ENCODE results near the gene SZT2.
A peak's percentile ranks its signal among the peaks of the same experiment; 100 is the strongest.

Gene SZT2

GRCh38 chr1:43354936-43355335 lies 34.8 kb upstream of the SZT2 start:
- no peak for TF ChIP-seq ESRRG (CRISPR knock-in tag; IDR thresholded peaks at IDR 0.05)
- no peak for TF ChIP-seq CSRNP3 (CRISPR knock-in tag; IDR thresholded peaks at IDR 0.05)
- TF ChIP-seq PPARA (CRISPR knock-in tag; IDR thresholded peaks at IDR 0.05; ENCODE audit: borderline replicate concordance) = no peak
- no peak for TF ChIP-seq SNAI2 (CRISPR knock-in tag; IDR thresholded peaks at IDR 0.05)
- TF ChIP-seq POU6F1 (CRISPR knock-in tag; IDR thresholded peaks at IDR 0.05; ENCODE audit: borderline replicate concordance, low read depth) = no peak
- no peak for ATAC-seq

- TF ChIP-seq TSHZ2 (CRISPR knock-in tag; IDR thresholded peaks at IDR 0.05) = no peak
- no peak for TF ChIP-seq TOX (CRISPR knock-in tag; IDR thresholded peaks at IDR 0.05; ENCODE audit: borderline replicate concordance)
- no peak for TF ChIP-seq ZFP3 (CRISPR knock-in tag; IDR thresholded peaks at IDR 0.05)
- TF ChIP-seq CSRNP3 (CRISPR knock-in tag; IDR thresholded peaks at IDR 0.05) = no peak
- TF ChIP-seq ZNF565 (CRISPR knock-in tag; conservative IDR thresholded peaks at IDR 0.05; ENCODE audit: low read depth) = no peak
- no peak for TF ChIP-seq PPARA (CRISPR knock-in tag; IDR thresholded peaks at IDR 0.05; ENCODE audit: borderline replicate concordance)
- TF ChIP-seq BACH2 (CRISPR knock-in tag; IDR thresholded peaks at IDR 0.05; ENCODE audit: borderline replicate concordance) = no peak
- TF ChIP-seq SNAI2 (CRISPR knock-in tag; IDR thresholded peaks at IDR 0.05) = no peak
- ATAC-seq = no peak
These were observed 32.4 kb upstream of the SZT2 start for GRCh38 chr1:43357251-43357650.

GRCh38 chr1:43358121-43358745 lies 31.5 kb upstream of the SZT2 start:
- peak; percentile 64 for ATAC-seq
- TF ChIP-seq TSHZ2 (CRISPR knock-in tag; IDR thresholded peaks at IDR 0.05) (no peak), TOX (CRISPR knock-in tag; IDR thresholded peaks at IDR 0.05; ENCODE audit: borderline replicate concordance) (no peak), ARNTL (CRISPR knock-in tag; IDR thresholded peaks at IDR 0.05; ENCODE audit: borderline replicate concordance, low read depth) (no peak), POU6F1 (CRISPR knock-in tag; IDR thresholded peaks at IDR 0.05; ENCODE audit: borderline replicate concordance, low read depth) (no peak), CREB5 (CRISPR knock-in tag; IDR thresholded peaks at IDR 0.05; ENCODE audit: low read depth) (no peak), ZFP30 (CRISPR knock-in tag; IDR thresholded peaks at IDR 0.05) (no peak), CSRNP3 (CRISPR knock-in tag; IDR thresholded peaks at IDR 0.05) (no peak), PPARA (CRISPR knock-in tag; IDR thresholded peaks at IDR 0.05; ENCODE audit: borderline replicate concordance) (no peak), TCF4 (CRISPR knock-in tag; IDR thresholded peaks at IDR 0.05; ENCODE audit: borderline replicate concordance) (no peak), ZNF70 (CRISPR knock-in tag; IDR thresholded peaks at IDR 0.05) (no peak)
